Transverse colon (tissue), 4 donors: ENCODE measurements around the gene MED17. TPM values are rescaled to one million over a fixed set of nuclear protein-coding genes. Genes with fewer than 3 reads are reported as not detected.

ENCODE experiments used
- DNase-seq: peaks from one replicate; pipeline ENCODE4 v3.0.0-alpha.2; 2019
- H3K27ac ChIP-seq, 4 donors: fragments of 200-600 bp; sonication (generic); 2 replicates each; pipeline ENCODE4 v1.5.1; 2016 to 2018; ENCODE audit warnings: inconsistent platforms in 4 of 4
- H3K27me3 ChIP-seq: fragments of 200-600 bp; sonication (generic); 2 replicates; pipeline ENCODE4 v1.5.1; 2017; ENCODE audit warnings: inconsistent platforms
- H3K36me3 ChIP-seq, 4 donors: fragments of 200-600 bp; sonication (generic); 2 replicates each; pipeline ENCODE4 v1.5.1; 2017 to 2019; ENCODE audit warnings: inconsistent platforms in 4 of 4
- H3K4me1 ChIP-seq, 4 donors: fragments of 200-600 bp; sonication (generic); 2 replicates each; pipeline ENCODE4 v1.5.1; 2017 to 2020; ENCODE audit warnings: inconsistent platforms in 4 of 4
- H3K4me3 ChIP-seq, 4 donors: fragments of 200-600 bp; sonication (generic); 1 replicate in 1 of 4; 2 replicates in 3 of 4; pipeline versions ENCODE4 v1.5.1 to v1.6.1; 2017 to 2019; ENCODE audit warnings: inconsistent platforms in 4 of 4
- H3K9me3 ChIP-seq, 2 donors: fragments of 200-600 bp; sonication (generic); 2 replicates each; pipeline ENCODE4 v1.5.1; 2017 to 2019; ENCODE audit warnings: inconsistent platforms in 2 of 2
- EP300 ChIP-seq: sonication (generic); formaldehyde crosslinking; IDR thresholded peaks from one replicate; pipeline ENCODE4 v1.6.1; 2017; ENCODE audit warnings: antibody characterized with exemption, low read depth
- POLR2A ChIP-seq: fragments of 450-650 bp; IDR thresholded peaks from one replicate; pipeline ENCODE4 v1.6.1; 2016; ENCODE audit warnings: antibody characterized with exemption, mild to moderate bottlenecking, moderate library complexity
- POLR2AphosphoS5 ChIP-seq, 3 donors: sonication (generic); formaldehyde crosslinking; IDR thresholded peaks; one replicate each; pipeline ENCODE4 v1.6.1; 2016; ENCODE audit warnings: antibody characterized with exemption in 3 of 3
- WGBS, 2 donors: methylation state at CpG; one replicate each; pipeline ENCODE4 v1.1.5; 2018; ENCODE audit warnings: low coverage in 1 of 2; 5-methylcytosine and 5-hydroxymethylcytosine counted together
- in situ Hi-C, 4 donors: fragments of 200-750 bp; cut with MboI; loops; one replicate each; pipeline versions ENCODE4 v1.15.0 to v1.15.1; 2017; ENCODE audit warnings: low sequenced_read_pairs in 3 of 4, low pct_ligation_motif_present in 1 of 4, low pct_unique_long_range_greater_than_20kb in 1 of 4
- intact Hi-C: fragments of 100-400 bp; cut with DNase I; formaldehyde crosslinking; loops from one replicate; pipeline ENCODE4 v1.15.1; 2023; ENCODE audit warnings: low total_unique reads
- total RNA-seq, 4 donors: library from RNA; depleted of rRNA; stranded (reverse); fragments of >200 nt; gene quantifications; one replicate each; pipeline ENCODE4 v1.1.0, GENCODE V29; 2016
- TF ChIP-seq, protein P1 (sequence below), 5 experiments: fragments of 200-600 bp in 3 of 5; fragments of 450-650 bp in 2 of 5; sonication (generic) in 3 of 5; IDR thresholded peaks; 1 replicate in 2 of 5; 2 replicates in 3 of 5; pipeline ENCODE4 v1.5.1; 2016 to 2017; ENCODE audit warnings: antibody characterized with exemption in 5 of 5, inconsistent platforms in 3 of 5, mild to moderate bottlenecking in 2 of 5, moderate library complexity in 1 of 5

Gene MED17
- total RNA-seq, result 10 to 100 TPM; 17.1 to 29.1 (median 25.1) TPM

- Histone ChIP-seq H3K36me3 (peaks cover 0 to 12% (median 0%) of the 10 kb centered on the region in 4 donors), H3K4me1 (peaks cover 19 to 33% (median 30%) of the 10 kb centered on the region in 4 donors), H3K4me3 (peak within 1 kb of the TSS; percentile 70 to 77 (median 73)), H3K27me3 (no peaks in the 10 kb centered on the region), H3K9me3 (no peaks in the 10 kb centered on the region), H3K27ac (peak within 1 kb of the TSS; percentile 92 to 98 (median 96))
- in situ Hi-C loops, result loop anchor here in 1 of 4 donors (25.0 kb wide), 1 partner anchor 703 kb away; the partner anchor contains the start of genes ANKRD49 and MRE11
- peak; percentile 94 for DNase-seq
- intact Hi-C loops, result no loop called here
- WGBS, 2 donors, result 0% methylated on average over 54 of the region's 72 CpGs; no CpG with 5 or more reads in 1 of the 2 donors
- TF ChIP-seq, protein P1, sequence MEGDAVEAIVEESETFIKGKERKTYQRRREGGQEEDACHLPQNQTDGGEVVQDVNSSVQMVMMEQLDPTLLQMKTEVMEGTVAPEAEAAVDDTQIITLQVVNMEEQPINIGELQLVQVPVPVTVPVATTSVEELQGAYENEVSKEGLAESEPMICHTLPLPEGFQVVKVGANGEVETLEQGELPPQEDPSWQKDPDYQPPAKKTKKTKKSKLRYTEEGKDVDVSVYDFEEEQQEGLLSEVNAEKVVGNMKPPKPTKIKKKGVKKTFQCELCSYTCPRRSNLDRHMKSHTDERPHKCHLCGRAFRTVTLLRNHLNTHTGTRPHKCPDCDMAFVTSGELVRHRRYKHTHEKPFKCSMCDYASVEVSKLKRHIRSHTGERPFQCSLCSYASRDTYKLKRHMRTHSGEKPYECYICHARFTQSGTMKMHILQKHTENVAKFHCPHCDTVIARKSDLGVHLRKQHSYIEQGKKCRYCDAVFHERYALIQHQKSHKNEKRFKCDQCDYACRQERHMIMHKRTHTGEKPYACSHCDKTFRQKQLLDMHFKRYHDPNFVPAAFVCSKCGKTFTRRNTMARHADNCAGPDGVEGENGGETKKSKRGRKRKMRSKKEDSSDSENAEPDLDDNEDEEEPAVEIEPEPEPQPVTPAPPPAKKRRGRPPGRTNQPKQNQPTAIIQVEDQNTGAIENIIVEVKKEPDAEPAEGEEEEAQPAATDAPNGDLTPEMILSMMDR (IDR thresholded peaks at IDR 0.05), result peak; percentile 37 to 60 (median 46)
- TF ChIP-seq EP300 (no peak), POLR2A (peak; percentile 84), POLR2AphosphoS5 (IDR thresholded peaks at IDR 0.05) (peak; percentile 94 to 98 (median 94))
These were observed at the start of gene MED17 for GRCh38 chr11:93784145-93784934. TSS of gene MED17 (plus strand) at chr11:93784282. CDS start at chr11:93784514, 232 bp downstream.

GRCh38 chr11:93734427-93735222 is 49.5 kb upstream of the MED17 start:
- Histone ChIP-seq H3K27me3 (no peaks in the 10 kb centered on the region), H3K27ac (no peak overlapping the region), H3K4me3 (no peak overlapping the region), H3K9me3 (no peaks in the 10 kb centered on the region), H3K4me1 (peaks cover 13 to 64% (median 29%) of the 10 kb centered on the region in 4 donors), H3K36me3 (peaks cover 0 to 82% (median 37%) of the 10 kb centered on the region in 4 donors)
- DNase-seq, result no peak
- intact Hi-C loops (no loop called here), in situ Hi-C loops (loop anchor here in 2 of 4 donors (25.0 kb wide), 1 partner anchor 753 kb away; the partner anchor contains the start of genes ANKRD49 (in 2 of the 2) and MRE11 (in 2 of the 2))
- no peak for TF ChIP-seq EP300
- TF ChIP-seq, protein P1 (IDR thresholded peaks at IDR 0.05), result no peak
- TF ChIP-seq POLR2AphosphoS5 (IDR thresholded peaks at IDR 0.05), result no peak
- no peak for TF ChIP-seq POLR2A
- WGBS, 2 donors, result 50 to 63% methylated on average over 1 of the region's 1 CpG

DNA sequence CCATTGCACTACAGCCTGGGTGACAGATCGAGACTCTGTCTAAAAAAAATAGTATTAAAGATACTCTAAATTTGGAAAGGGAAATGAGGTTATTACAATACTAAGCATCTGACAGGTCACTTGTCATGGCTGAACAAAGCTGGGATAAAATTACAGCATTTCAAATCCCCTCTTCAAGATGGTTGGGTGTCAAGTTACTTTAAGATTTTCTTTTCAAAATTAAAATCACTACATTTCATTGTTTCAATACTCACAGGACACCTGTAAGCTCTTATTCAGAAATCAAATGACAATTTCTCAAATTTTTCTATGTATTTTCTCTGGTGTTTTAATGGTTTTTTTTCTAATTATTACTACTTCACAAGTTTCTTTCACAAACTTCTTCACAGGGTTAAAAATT is 48.5 kb upstream of the MED17 start:
- H3K4me1 ChIP-seq, result peaks cover 17 to 72% (median 32%) of the 10 kb centered on the region in 4 donors
- H3K36me3 ChIP-seq, result peaks cover 0 to 72% (median 32%) of the 10 kb centered on the region in 4 donors
- H3K4me3 ChIP-seq, result no peak overlapping the region
- TF ChIP-seq POLR2A, result no peak
- TF ChIP-seq, protein P1 (IDR thresholded peaks at IDR 0.05), result no peak
- TF ChIP-seq EP300, result no peak
- TF ChIP-seq POLR2AphosphoS5 (IDR thresholded peaks at IDR 0.05), result no peak
- H3K9me3 ChIP-seq, result no peaks in the 10 kb centered on the region
- no peak overlapping the region for H3K27ac ChIP-seq
- intact Hi-C loops (no loop called here), in situ Hi-C loops (loop anchor here in 2 of 4 donors (25.0 kb wide), 1 partner anchor 752 kb away; the partner anchor contains the start of genes ANKRD49 (in 2 of the 2) and MRE11 (in 2 of the 2))
- 90 to 100% methylated on average over 1 of the region's 1 CpG for WGBS, 2 donors
- no peak for DNase-seq
- H3K27me3 ChIP-seq, result no peaks in the 10 kb centered on the region
